Neural cell (in vitro differentiated cells): ENCODE results near the gene PSMA7.

Experiments used
- EP300 ChIP-seq: fragments of 450-650 bp; conservative IDR thresholded peaks from 2 replicates; pipeline ENCODE4 v1.6.1; 2014; ENCODE audit warnings: antibody characterized with exemption, mild to moderate bottlenecking, moderate library complexity; ENCODE audit not compliant: poor library complexity, severe bottlenecking
- EZH2 ChIP-seq: fragments of 200-600, 300-800 bp; shearing (Covaris generic), sonication (generic); IDR thresholded peaks from 2 replicates; pipeline ENCODE4 v1.6.1; 2014; ENCODE audit warnings: antibody characterized with exemption, low read length, borderline replicate concordance, mild to moderate bottlenecking; ENCODE audit not compliant: insufficient read depth, poor library complexity, severe bottlenecking
- MXI1 ChIP-seq: fragments of 450-650 bp; conservative IDR thresholded peaks from 2 replicates; pipeline ENCODE4 v1.6.1; 2014; ENCODE audit warnings: antibody characterized with exemption, mild to moderate bottlenecking; ENCODE audit not compliant: poor library complexity, severe bottlenecking
- POLR2AphosphoS5 ChIP-seq: IDR thresholded peaks from 2 replicates; pipeline ENCODE4 v1.6.1; 2012
- SMC3 ChIP-seq: fragments of 450-650 bp; conservative IDR thresholded peaks from 2 replicates; pipeline ENCODE4 v1.6.1; 2014; ENCODE audit warnings: antibody characterized with exemption, mild to moderate bottlenecking, moderate library complexity; ENCODE audit not compliant: poor library complexity
- TF ChIP-seq, protein P1 (sequence below): fragments of 450-650 bp; IDR thresholded peaks from 2 replicates; pipeline ENCODE4 v1.5.1; 2014; ENCODE audit warnings: antibody characterized with exemption, mild to moderate bottlenecking, moderate library complexity; ENCODE audit not compliant: poor library complexity, severe bottlenecking
- TF ChIP-seq, protein P2 (sequence below): IDR thresholded peaks from 2 replicates; pipeline ENCODE4 v1.6.1; 2012; ENCODE audit warnings: borderline replicate concordance

DNA sequence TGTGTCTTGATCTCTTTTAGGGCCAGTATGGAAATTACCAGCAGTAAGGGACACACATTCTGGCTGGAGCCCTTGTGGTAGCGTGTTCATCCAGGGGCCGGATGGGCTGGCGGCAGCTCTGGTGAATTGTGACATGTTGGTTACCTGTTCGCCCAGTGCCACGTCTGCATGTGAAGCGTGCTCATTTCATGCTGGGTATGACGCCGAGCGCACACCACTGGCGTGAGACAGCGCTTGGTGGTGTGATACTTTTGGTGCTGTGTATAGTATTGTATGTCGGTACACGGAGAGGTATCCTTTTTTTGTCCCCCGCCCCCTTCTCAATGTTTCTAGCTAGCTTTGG lies 35.9 kb upstream of the PSMA7 start:
- TF ChIP-seq, protein P1, sequence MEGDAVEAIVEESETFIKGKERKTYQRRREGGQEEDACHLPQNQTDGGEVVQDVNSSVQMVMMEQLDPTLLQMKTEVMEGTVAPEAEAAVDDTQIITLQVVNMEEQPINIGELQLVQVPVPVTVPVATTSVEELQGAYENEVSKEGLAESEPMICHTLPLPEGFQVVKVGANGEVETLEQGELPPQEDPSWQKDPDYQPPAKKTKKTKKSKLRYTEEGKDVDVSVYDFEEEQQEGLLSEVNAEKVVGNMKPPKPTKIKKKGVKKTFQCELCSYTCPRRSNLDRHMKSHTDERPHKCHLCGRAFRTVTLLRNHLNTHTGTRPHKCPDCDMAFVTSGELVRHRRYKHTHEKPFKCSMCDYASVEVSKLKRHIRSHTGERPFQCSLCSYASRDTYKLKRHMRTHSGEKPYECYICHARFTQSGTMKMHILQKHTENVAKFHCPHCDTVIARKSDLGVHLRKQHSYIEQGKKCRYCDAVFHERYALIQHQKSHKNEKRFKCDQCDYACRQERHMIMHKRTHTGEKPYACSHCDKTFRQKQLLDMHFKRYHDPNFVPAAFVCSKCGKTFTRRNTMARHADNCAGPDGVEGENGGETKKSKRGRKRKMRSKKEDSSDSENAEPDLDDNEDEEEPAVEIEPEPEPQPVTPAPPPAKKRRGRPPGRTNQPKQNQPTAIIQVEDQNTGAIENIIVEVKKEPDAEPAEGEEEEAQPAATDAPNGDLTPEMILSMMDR = no peak
- no peak for TF ChIP-seq MXI1
- no peak for TF ChIP-seq SMC3
- no peak for TF ChIP-seq EZH2
- TF ChIP-seq, protein P2, sequence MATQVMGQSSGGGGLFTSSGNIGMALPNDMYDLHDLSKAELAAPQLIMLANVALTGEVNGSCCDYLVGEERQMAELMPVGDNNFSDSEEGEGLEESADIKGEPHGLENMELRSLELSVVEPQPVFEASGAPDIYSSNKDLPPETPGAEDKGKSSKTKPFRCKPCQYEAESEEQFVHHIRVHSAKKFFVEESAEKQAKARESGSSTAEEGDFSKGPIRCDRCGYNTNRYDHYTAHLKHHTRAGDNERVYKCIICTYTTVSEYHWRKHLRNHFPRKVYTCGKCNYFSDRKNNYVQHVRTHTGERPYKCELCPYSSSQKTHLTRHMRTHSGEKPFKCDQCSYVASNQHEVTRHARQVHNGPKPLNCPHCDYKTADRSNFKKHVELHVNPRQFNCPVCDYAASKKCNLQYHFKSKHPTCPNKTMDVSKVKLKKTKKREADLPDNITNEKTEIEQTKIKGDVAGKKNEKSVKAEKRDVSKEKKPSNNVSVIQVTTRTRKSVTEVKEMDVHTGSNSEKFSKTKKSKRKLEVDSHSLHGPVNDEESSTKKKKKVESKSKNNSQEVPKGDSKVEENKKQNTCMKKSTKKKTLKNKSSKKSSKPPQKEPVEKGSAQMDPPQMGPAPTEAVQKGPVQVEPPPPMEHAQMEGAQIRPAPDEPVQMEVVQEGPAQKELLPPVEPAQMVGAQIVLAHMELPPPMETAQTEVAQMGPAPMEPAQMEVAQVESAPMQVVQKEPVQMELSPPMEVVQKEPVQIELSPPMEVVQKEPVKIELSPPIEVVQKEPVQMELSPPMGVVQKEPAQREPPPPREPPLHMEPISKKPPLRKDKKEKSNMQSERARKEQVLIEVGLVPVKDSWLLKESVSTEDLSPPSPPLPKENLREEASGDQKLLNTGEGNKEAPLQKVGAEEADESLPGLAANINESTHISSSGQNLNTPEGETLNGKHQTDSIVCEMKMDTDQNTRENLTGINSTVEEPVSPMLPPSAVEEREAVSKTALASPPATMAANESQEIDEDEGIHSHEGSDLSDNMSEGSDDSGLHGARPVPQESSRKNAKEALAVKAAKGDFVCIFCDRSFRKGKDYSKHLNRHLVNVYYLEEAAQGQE = no peak
- TF ChIP-seq POLR2AphosphoS5 = no peak
- TF ChIP-seq EP300 = no peak
